GM12878 (cell line): ENCODE data around the gene TMSB4X. TPM values are rescaled to one million over a fixed set of nuclear protein-coding genes. Genes with fewer than 3 reads are reported as not detected.

Source experiments
- ATAC-seq: fragments of 200-7000 bp; cut with Tn5 transposase; 3 replicates; pipeline ENCODE4 v1.9.1; 2020; ENCODE audit warnings: mild to moderate bottlenecking, moderate library complexity
- BruUV-seq: library from RNA; stranded (reverse); fragments of 400-500 nt; replicated peaks from 2 replicates; lab custom pipeline; 2021; lab: Mats Ljungman, UMichigan
- CTCF ChIA-PET: fragments of 300-600 bp; sonication (Branson Sonifier 250); formaldehyde crosslinking; extraction: SDS; loops from one replicate; lab custom pipeline; 2021; ENCODE audit warnings: inconsistent platforms; lab: Yijun Ruan, JAX
- POLR2A ChIA-PET: fragments of 350-600 bp; formaldehyde crosslinking; extraction: SDS; loops from one replicate; lab custom pipeline; 2021; ENCODE audit warnings: inconsistent platforms; lab: Charles Lee
- RAD21 ChIA-PET: fragments of 300-600 bp; sonication (Branson Sonifier 250); formaldehyde crosslinking; loops from one replicate; lab custom pipeline; 2023; ENCODE audit warnings: antibody characterized with exemption; ENCODE audit not compliant: unreplicated experiment; lab: Charles Lee
- SMC1A ChIA-PET: fragments of 300-600 bp; sonication (Branson Sonifier 250); formaldehyde crosslinking; loops from one replicate; lab custom pipeline; 2023; ENCODE audit not compliant: unreplicated experiment, uncharacterized antibody; lab: Charles Lee
- DNase-seq: peaks from one replicate; pipeline ENCODE4 v3.0.0-alpha.2; 2011; ENCODE audit warnings: low read depth, low spot score
- FAIRE-seq: peaks from 3 replicates; lab custom pipeline; 2011; peaks lifted over from hg19 to GRCh38; lab: Jason Lieb, UNC
- H2AFZ ChIP-seq: 2 replicates; pipeline ENCODE4 v1.6.0; 2011; ENCODE audit warnings: low read depth, low read length, control low read depth; ENCODE audit not compliant: control insufficient read depth
- H3K27ac ChIP-seq: 2 replicates; pipeline ENCODE4 v1.5.1; 2011; ENCODE audit warnings: control low read depth; ENCODE audit not compliant: control insufficient read depth, insufficient read depth
- H3K27me3 ChIP-seq, 2 experiments: replicated peaks in 1 of 2; 2 replicates each; pipeline versions ENCODE4 v1.6.0 to v1.6.1; 2011; ENCODE audit warnings: low read length in 1 of 2; ENCODE audit not compliant: control insufficient read depth in 2 of 2, insufficient read depth in 2 of 2
- H3K36me3 ChIP-seq, 2 experiments: 2 replicates each; pipeline ENCODE4 v1.5.1; 2011; ENCODE audit warnings: low read length in 1 of 2; ENCODE audit not compliant: control insufficient read depth in 2 of 2, insufficient read depth in 2 of 2
- H3K4me1 ChIP-seq: 2 replicates; pipeline ENCODE4 v1.6.1; 2011; ENCODE audit warnings: mild to moderate bottlenecking, low read length, moderate library complexity, mixed read lengths; ENCODE audit not compliant: control insufficient read depth, insufficient read depth
- H3K4me2 ChIP-seq: 2 replicates; pipeline ENCODE4 v1.6.0; 2011; ENCODE audit warnings: control low read depth; ENCODE audit not compliant: control insufficient read depth, insufficient read depth
- H3K4me3 ChIP-seq: fragments of 200-600 bp; sonication (generic); 2 replicates; pipeline ENCODE4 v1.5.1; 2016
- H3K79me2 ChIP-seq: 2 replicates; pipeline ENCODE4 v1.6.0; 2011; ENCODE audit warnings: low read length; ENCODE audit not compliant: control insufficient read depth, insufficient read depth
- H3K9ac ChIP-seq: 2 replicates; pipeline ENCODE4 v1.8.0; 2011; ENCODE audit warnings: low read length, control low read depth, mixed read lengths; ENCODE audit not compliant: control insufficient read depth, insufficient read depth
- H3K9me3 ChIP-seq: replicated peaks from 3 replicates; pipeline ENCODE4 v1.5.1; 2011; ENCODE audit warnings: mild to moderate bottlenecking, low read length; ENCODE audit not compliant: control insufficient read depth, insufficient read depth
- H4K20me1 ChIP-seq: 2 replicates; pipeline ENCODE4 v1.6.0; 2011; ENCODE audit not compliant: control insufficient read depth, insufficient read depth
- BMI1 ChIP-seq: fragments of 450-650 bp; IDR thresholded peaks from 2 replicates; pipeline ENCODE4 v1.6.1; 2016; ENCODE audit warnings: mild to moderate bottlenecking, moderate library complexity, borderline replicate concordance
- KAT2A ChIP-seq: conservative IDR thresholded peaks from 2 replicates; pipeline ENCODE4 v1.6.1; 2011; ENCODE audit warnings: low read depth, low read length; ENCODE audit not compliant: control insufficient read depth
- PAX5 ChIP-seq: IDR thresholded peaks from 2 replicates; pipeline ENCODE4 v1.6.1; 2011; ENCODE audit warnings: low read depth, low read length, borderline replicate concordance
- POLR2AphosphoS5 ChIP-seq: IDR thresholded peaks from 2 replicates; pipeline ENCODE4 v1.6.1; 2011; ENCODE audit warnings: mild to moderate bottlenecking, low read length, inconsistent platforms
- SMC3 ChIP-seq: IDR thresholded peaks from 2 replicates; pipeline ENCODE4 v1.6.1; 2011; ENCODE audit warnings: low read length, improper control_type of control experiment, borderline replicate concordance
- SP1 ChIP-seq: IDR thresholded peaks from one replicate; pipeline ENCODE4 v1.6.1; 2011; ENCODE audit warnings: low read depth, low read length
- TAF1 ChIP-seq: IDR thresholded peaks from 2 replicates; pipeline ENCODE4 v1.6.1; 2011; ENCODE audit warnings: mild to moderate bottlenecking, low read depth, low read length, borderline replicate concordance
- WGBS: methylation state at CpG from one replicate; pipeline ENCODE4 v1.1.6; 2016; ENCODE audit warnings: low lambda C conversion rate; ENCODE audit not compliant: insufficient replicate concordance, insufficient coverage; ENCODE audit errors: missing lambda C conversion rate; 5-methylcytosine and 5-hydroxymethylcytosine counted together
- in situ Hi-C: fragments of 300-500 bp; cut with MboI; formaldehyde crosslinking; loops from 9 replicates; pipeline ENCODE4 v1.14.3; 2018; ENCODE audit warnings: mixed read lengths
- intact Hi-C: fragments of 100-400 bp; cut with micrococcal nuclease; formaldehyde crosslinking; loops from one replicate; pipeline ENCODE4 v1.14.2; 2022; ENCODE audit not compliant: unreplicated experiment
- polyA plus RNA-seq, 11 experiments: library from polyadenylated mRNA; depleted of rRNA in 4 of 11; unstranded in 6 of 11; stranded (reverse) in 5 of 11; fragments of >200 nt; fragmentation: Nextera tagmentation in 4 of 11; fragmentation: Illumina TruSeq in 1 of 11; extraction: Ambion mirVana in 4 of 11; extraction: Trizol in 1 of 11; gene quantifications; 1 replicate in 1 of 11; 2 replicates in 10 of 11; pipeline versions ENCODE4 v1.2.1 to v1.2.3, GENCODE V29; 2011 to 2016; ENCODE audit warnings: inconsistent platforms in 2 of 11, missing spikeins in 2 of 11, low read depth in 1 of 11
- total RNA-seq, 4 experiments: library from RNA; depleted of rRNA in 3 of 4; stranded (reverse); fragments of >200 nt in 3 of 4; fragmentation: Illumina TruSeq in 1 of 4; extraction: Trizol in 1 of 4; gene quantifications; 2 replicates each; pipeline versions ENCODE4 v1.2.1 to v1.2.3, GENCODE V29; 2013 to 2021
- TF ChIP-seq, protein P1 (sequence below): IDR thresholded peaks from 2 replicates; pipeline ENCODE4 v1.6.1; 2012; ENCODE audit warnings: low read depth, low read length, improper control_type of control experiment
- TF ChIP-seq, protein P2 (sequence below): fragments of 450-650 bp; IDR thresholded peaks from 2 replicates; pipeline ENCODE4 v1.6.1; 2017; ENCODE audit warnings: antibody characterized with exemption, mild to moderate bottlenecking, moderate library complexity
- TF ChIP-seq, protein P3 (sequence below): IDR thresholded peaks from 2 replicates; pipeline ENCODE4 v1.6.1; 2011; ENCODE audit warnings: mild to moderate bottlenecking, low read depth, low read length, moderate library complexity; ENCODE audit not compliant: insufficient replicate concordance
- TF ChIP-seq, protein P4 (sequence below): fragments of 450-650 bp; IDR thresholded peaks from 2 replicates; pipeline ENCODE4 v1.6.1; 2016; ENCODE audit warnings: mild to moderate bottlenecking
- TF ChIP-seq, protein P5 (sequence below): fragments of 150-350 bp; IDR thresholded peaks from 2 replicates; pipeline ENCODE4 v1.6.1; 2016; ENCODE audit warnings: low read depth, low read length

TMSB4X gene
- total and polyA plus RNA-seq, 10 of the 15 experiments (the other 5 are each of a cell fraction or from before 2014, with no cell fraction given), result 13,924 to 37,234 (median 23,705) TPM

DNA sequence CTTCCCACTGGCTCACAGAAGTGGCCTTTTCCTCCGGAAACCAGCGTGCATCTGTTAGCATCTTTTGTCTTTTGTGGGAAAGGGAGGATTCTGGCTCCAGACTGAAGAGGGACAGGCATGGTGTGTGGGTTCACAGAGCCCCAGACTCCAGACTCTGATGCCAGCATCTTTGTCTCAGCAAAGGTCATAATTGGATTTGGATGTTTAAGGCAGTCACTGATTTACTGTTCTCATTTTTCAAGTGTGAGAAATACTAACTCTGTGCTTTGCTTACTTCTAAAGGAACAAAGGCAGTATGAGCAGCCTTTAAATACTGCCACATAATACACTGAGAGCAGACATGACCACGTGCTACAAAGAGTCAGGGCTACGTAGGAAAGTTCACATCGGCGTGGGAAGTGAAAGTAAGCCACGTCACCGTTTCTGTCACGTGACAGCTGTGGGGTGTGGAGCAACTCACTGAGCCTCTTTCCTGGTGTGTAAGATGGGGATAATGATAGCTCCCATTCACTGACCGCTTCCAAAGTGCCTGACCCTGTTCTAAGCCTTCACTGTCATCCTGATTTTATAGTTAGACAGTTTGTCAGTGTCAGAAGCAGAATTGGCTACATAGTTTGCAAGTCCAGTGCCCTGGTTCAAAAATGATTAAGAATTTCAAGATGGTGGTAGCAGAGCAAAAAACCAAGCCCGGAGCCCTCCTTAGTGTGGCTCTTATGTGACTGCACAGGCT is 24.8 kb upstream of the TMSB4X start:
- 6% methylated on average over 11 of the region's 11 CpGs for WGBS
- H3K9me3 ChIP-seq, result no peaks in the 10 kb centered on the region
- BruUV-seq, result no TSS peak
- peak overlapping the region; percentile 78 for H3K9ac ChIP-seq
- intact Hi-C loops (loop anchor here (1.0 to 10.0 kb wide), 9 partner anchors 28 to 745 kb away; no protein-coding TSS in a partner anchor), in situ Hi-C loops (loop anchor here (5.0 to 25.0 kb wide), 6 partner anchors 52 to 1075 kb away; partner anchors contain the start of genes GEMIN8 and TCEANC)
- peak; percentile 99 for DNase-seq
- H3K4me3 ChIP-seq, result peak overlapping the region; percentile 53; the same call in 1 of the 2 replicates
- H3K79me2 ChIP-seq, result peaks cover 40% of the 10 kb centered on the region
- ChIA-PET POLR2A (interaction anchor here (0.7 to 7.2 kb wide), 19 partner anchors 8 to 538 kb away, joined by 3 to 63 read pairs (median 8); partner anchors contain the start of gene TMSB4X), SMC1A (interaction anchor here (0.6 to 18.8 kb wide), 21 partner anchors 8 to 796 kb away, joined by 3 to 632 read pairs (median 7); partner anchors contain the start of gene TMSB4X), CTCF (interaction anchor here (0.5 to 7.7 kb wide), 25 partner anchors 18 to 540 kb away, joined by 3 to 312 read pairs (median 5); no protein-coding TSS in a partner anchor), RAD21 (interaction anchor here (0.7 to 15.5 kb wide), 21 partner anchors 11 to 540 kb away, joined by 3 to 549 read pairs (median 11); partner anchors contain the start of gene TMSB4X)
- no peaks in the 10 kb centered on the region for H3K36me3 ChIP-seq
- no peaks in the 10 kb centered on the region for H4K20me1 ChIP-seq
- peaks cover 50% of the 10 kb centered on the region for H3K4me1 ChIP-seq
- H3K27ac ChIP-seq, result peak overlapping the region; percentile 97
- ATAC-seq, result peak; percentile 67
- H3K4me2 ChIP-seq, result peak overlapping the region; percentile 97
- no peaks in the 10 kb centered on the region for H3K27me3 ChIP-seq
- H2AFZ ChIP-seq, result no peak overlapping the region; the same call in 1 of the 2 replicates
- FAIRE-seq, result peak; percentile 87
- TF ChIP-seq, protein P1, sequence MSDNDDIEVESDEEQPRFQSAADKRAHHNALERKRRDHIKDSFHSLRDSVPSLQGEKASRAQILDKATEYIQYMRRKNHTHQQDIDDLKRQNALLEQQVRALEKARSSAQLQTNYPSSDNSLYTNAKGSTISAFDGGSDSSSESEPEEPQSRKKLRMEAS, result peak; percentile 91
- TF ChIP-seq BMI1, result peak; percentile 24; the same call in 1 of the 2 replicates
- peak; percentile 80; the same call in 1 of the 2 replicates for TF ChIP-seq TAF1
- TF ChIP-seq SP1, result peak; percentile 58
- peak; percentile 99 for TF ChIP-seq POLR2AphosphoS5
- TF ChIP-seq, protein P2, sequence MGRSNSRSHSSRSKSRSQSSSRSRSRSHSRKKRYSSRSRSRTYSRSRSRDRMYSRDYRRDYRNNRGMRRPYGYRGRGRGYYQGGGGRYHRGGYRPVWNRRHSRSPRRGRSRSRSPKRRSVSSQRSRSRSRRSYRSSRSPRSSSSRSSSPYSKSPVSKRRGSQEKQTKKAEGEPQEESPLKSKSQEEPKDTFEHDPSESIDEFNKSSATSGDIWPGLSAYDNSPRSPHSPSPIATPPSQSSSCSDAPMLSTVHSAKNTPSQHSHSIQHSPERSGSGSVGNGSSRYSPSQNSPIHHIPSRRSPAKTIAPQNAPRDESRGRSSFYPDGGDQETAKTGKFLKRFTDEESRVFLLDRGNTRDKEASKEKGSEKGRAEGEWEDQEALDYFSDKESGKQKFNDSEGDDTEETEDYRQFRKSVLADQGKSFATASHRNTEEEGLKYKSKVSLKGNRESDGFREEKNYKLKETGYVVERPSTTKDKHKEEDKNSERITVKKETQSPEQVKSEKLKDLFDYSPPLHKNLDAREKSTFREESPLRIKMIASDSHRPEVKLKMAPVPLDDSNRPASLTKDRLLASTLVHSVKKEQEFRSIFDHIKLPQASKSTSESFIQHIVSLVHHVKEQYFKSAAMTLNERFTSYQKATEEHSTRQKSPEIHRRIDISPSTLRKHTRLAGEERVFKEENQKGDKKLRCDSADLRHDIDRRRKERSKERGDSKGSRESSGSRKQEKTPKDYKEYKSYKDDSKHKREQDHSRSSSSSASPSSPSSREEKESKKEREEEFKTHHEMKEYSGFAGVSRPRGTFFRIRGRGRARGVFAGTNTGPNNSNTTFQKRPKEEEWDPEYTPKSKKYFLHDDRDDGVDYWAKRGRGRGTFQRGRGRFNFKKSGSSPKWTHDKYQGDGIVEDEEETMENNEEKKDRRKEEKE, result no peak
- TF ChIP-seq SMC3, result no peak
- TF ChIP-seq, protein P3, sequence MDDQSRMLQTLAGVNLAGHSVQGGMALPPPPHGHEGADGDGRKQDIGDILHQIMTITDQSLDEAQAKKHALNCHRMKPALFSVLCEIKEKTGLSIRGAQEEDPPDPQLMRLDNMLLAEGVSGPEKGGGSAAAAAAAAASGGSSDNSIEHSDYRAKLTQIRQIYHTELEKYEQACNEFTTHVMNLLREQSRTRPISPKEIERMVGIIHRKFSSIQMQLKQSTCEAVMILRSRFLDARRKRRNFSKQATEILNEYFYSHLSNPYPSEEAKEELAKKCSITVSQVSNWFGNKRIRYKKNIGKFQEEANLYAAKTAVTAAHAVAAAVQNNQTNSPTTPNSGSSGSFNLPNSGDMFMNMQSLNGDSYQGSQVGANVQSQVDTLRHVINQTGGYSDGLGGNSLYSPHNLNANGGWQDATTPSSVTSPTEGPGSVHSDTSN, result no peak
- TF ChIP-seq, protein P4, sequence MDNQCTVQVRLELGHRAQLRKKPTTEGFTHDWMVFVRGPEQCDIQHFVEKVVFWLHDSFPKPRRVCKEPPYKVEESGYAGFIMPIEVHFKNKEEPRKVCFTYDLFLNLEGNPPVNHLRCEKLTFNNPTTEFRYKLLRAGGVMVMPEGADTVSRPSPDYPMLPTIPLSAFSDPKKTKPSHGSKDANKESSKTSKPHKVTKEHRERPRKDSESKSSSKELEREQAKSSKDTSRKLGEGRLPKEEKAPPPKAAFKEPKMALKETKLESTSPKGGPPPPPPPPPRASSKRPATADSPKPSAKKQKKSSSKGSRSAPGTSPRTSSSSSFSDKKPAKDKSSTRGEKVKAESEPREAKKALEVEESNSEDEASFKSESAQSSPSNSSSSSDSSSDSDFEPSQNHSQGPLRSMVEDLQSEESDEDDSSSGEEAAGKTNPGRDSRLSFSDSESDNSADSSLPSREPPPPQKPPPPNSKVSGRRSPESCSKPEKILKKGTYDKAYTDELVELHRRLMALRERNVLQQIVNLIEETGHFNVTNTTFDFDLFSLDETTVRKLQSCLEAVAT, result peak; percentile 99
- no peak for TF ChIP-seq KAT2A
- TF ChIP-seq, protein P5, sequence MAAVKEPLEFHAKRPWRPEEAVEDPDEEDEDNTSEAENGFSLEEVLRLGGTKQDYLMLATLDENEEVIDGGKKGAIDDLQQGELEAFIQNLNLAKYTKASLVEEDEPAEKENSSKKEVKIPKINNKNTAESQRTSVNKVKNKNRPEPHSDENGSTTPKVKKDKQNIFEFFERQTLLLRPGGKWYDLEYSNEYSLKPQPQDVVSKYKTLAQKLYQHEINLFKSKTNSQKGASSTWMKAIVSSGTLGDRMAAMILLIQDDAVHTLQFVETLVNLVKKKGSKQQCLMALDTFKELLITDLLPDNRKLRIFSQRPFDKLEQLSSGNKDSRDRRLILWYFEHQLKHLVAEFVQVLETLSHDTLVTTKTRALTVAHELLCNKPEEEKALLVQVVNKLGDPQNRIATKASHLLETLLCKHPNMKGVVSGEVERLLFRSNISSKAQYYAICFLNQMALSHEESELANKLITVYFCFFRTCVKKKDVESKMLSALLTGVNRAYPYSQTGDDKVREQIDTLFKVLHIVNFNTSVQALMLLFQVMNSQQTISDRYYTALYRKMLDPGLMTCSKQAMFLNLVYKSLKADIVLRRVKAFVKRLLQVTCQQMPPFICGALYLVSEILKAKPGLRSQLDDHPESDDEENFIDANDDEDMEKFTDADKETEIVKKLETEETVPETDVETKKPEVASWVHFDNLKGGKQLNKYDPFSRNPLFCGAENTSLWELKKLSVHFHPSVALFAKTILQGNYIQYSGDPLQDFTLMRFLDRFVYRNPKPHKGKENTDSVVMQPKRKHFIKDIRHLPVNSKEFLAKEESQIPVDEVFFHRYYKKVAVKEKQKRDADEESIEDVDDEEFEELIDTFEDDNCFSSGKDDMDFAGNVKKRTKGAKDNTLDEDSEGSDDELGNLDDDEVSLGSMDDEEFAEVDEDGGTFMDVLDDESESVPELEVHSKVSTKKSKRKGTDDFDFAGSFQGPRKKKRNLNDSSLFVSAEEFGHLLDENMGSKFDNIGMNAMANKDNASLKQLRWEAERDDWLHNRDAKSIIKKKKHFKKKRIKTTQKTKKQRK, result no peak
- peak; percentile 74; the same call in 1 of the 2 replicates for TF ChIP-seq PAX5
